Breast epithelium (tissue), 3 donors: ENCODE results near the gene C16orf54.

Experiments used
- CTCF ChIP-seq, 3 donors: fragments of 450-650 bp; IDR thresholded peaks; one replicate each; pipeline ENCODE4 v1.5.1; 2016 to 2017; ENCODE audit warnings: antibody characterized with exemption in 3 of 3, mild to moderate bottlenecking in 3 of 3, moderate library complexity in 3 of 3
- POLR2A ChIP-seq: fragments of 450-650 bp; IDR thresholded peaks from one replicate; pipeline ENCODE4 v1.6.1; 2016; ENCODE audit warnings: antibody characterized with exemption, mild to moderate bottlenecking, moderate library complexity

GRCh38 chr16:29699324-29700219 lies 46.2 kb downstream of the C16orf54 start:
- TF ChIP-seq CTCF (IDR thresholded peaks at IDR 0.05), result no peak
- TF ChIP-seq POLR2A, result no peak
